ENCODE data around the gene TMPRSS12. TPM values are rescaled to one million over a fixed set of nuclear protein-coding genes. Genes with fewer than 3 reads are reported as not detected.
A peak's percentile ranks its signal among the peaks of the same experiment; 100 is the strongest.
"Not testable (repeated sequence)": the region's sequence is repeated elsewhere in the genome, so short reads cannot be mapped to it uniquely, and the experiment has no call there.

TMPRSS12 gene
- total RNA-seq, 1 experiment from 2014 or later, result not detected

DNA sequence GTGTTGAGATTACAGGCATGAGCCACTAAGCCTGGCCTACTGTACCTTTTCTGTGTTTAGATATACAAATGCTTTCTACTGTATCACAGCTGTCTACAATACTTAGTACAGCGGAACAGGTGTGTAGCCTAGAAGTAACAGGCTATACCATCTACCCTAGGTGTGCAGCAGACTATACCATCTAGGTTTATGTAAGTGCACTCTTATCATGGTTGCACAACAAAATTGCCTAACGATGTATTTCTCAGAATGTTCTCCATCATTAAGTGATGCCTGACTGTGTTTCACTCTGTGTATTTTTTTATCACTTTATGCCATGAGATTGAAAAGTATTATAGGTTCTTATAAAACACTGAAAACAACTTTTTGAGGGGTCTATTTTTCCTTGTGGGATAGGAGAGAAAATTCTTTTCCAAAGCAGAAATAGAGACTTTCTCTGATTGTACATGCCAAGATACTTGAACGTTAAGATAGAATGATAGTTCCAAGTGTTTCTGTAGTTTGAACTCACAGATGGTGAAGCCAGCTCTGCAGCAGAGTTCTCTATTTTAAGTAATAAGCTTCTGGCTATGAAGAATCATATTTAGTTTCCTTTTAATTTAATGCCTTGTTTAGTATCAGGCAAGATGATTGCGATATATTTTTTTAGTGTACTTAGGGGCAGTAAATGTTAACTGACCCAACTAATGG is 17.0 kb downstream of the TMPRSS12 start:
- DNase-seq (ENCODE audit: low read depth), result no peak

DNA sequence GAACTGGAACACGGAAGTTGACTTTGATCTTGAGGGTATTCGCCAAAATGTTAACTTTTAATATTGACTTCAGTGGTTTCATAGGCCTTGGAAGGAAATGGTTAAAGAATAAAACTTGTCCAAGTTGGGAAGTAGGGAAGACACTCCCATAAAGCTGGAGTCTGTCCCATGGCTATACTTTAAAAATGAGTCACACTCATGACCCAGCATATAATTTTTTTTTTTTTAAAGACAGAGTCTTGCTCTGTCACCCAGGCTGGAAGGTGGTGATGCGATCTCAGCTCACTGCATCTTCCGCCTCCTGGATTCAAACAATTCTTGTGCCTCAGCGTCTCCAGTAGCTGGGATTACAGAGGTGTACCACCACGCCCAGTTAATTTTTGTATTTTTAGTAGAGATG is 19.6 kb downstream of the TMPRSS12 start:
- peak; percentile 39 for DNase-seq (ENCODE audit: low read depth)

DNA sequence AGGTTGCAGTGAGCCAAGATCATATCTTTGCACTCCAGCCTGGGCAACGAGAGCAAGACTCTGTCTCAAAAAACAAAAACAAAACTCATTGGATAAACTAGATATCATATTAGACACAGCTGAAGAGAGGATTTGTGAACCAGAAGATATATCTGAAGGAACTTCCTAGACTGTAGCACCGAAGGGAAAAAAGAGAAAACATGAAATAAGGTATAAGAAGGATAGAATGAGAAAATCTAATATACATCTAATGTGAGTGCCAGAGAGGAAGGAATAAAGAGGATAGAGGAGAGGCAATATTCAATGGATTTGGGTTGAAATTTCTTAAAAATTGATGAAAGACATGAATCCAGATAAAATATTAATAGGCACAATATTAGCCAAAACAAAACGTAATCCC is 22.5 kb downstream of the TMPRSS12 start:
- no peak for DNase-seq (ENCODE audit: low read depth)

- DNase-seq (ENCODE audit: low read depth), result not testable (repeated sequence)
Observed at GRCh38 chr12:50868881-50869280, 26.2 kb downstream of the TMPRSS12 start.

DNA sequence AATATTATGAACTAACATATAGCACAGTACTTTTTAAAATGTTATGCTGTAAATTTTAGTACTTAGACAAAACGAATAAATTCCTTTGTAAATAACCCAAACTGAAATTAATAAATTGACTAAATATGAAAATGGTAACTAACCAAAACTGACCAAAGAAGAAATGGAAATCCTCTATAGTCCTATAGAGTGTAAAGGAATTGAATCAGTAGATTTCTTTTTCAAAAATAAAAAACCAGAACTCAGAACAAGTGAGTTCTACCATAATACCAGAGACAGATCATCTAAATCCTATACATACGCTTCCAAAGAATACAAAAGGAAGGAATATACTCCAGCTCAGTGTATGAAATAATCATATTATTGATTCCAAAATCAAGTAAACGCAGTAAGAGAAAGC is 39.8 kb downstream of the TMPRSS12 start:
- DNase-seq (ENCODE audit: low read depth), result no peak

- no peak for DNase-seq (ENCODE audit: low read depth)
Observed at GRCh38 chr12:50887191-50887590, 44.5 kb downstream of the TMPRSS12 start.

GRCh38 chr12:50888666-50889065 is 45.9 kb downstream of the TMPRSS12 start:
- DNase-seq (ENCODE audit: low read depth), result no peak

DNA sequence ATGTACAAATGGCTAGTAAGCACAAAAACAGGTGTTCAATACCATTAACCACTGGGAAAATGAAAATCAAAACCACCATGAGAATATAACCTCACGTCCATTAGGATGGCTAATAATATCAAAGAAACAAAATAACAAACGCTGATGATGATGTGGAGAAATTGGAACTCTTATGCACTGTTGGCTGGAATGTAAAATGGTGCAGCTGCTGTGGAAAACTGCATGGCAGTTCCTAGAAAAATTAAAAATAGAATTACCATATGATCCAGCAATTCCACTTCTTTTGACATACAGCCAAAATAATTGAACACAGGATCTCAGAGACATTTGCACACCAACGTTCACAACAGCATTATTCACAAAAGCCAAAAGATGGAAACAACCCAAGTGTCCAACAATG is 51.5 kb downstream of the TMPRSS12 start:
- DNase-seq (ENCODE audit: low read depth), result no peak

DNA sequence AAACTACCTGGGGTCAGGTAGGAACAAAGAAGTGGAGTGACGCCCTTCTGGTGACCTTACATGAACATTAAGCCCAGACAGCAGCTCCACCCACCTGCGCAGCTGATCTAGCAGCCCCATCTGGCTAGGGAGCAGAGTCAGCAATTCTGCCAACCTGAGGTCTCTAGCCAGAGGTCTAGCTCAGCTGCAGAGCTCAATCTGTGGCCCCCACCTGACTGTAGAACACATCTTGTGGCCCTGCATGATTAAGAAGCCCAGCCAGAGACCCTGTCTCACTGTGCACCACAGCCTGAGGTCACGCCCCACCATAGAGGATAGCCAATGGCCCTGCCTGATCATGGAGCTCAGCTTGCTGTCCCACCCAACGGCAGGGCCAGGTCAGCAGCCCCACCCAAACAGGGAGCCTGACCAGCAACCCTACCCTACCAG is 59.0 kb downstream of the TMPRSS12 start:
- no peak for DNase-seq (ENCODE audit: low read depth)

GRCh38 chr12:50908479-50908878 is 65.8 kb downstream of the TMPRSS12 start:
- DNase-seq (ENCODE audit: low read depth), result not testable (repeated sequence)

DNA sequence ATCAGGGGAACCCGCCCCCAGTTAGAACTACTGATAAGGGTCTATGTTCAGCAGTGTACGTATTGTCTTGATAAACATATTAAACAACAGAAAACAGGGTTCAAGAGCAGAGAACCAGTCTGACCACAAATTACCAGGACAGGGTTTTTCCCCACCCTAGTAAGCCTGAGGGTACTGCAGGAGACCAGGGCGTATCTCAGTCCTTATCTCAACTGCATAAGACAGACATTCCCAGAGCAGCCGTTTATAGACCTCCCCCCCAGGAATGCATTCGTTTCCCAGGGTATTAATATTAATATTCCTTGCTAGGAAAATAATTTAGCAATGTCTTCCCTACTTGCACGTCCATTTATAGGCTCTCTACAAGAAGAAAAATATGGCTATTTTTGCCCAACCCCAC is 69.6 kb downstream of the TMPRSS12 start:
- DNase-seq (ENCODE audit: low read depth), result not testable (repeated sequence)

DNA sequence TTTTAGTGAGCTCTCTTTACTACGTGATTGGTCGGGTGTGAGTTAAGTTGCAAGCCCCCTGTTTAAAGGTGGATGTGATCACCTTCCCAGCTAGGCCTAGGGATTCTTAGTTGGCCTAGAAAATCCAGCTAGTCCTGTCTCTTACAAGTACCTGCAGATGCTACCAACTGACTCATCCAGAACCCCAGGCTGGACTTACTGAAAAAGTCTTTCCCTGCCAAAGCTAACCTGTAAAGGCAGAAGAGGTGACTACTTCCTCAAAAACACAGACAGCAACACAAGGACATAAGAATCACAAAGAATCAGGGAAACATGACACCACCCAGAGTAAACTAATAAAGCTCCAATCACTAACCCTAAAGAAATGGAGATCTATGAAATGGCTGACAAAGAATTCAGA is 70.5 kb downstream of the TMPRSS12 start:
- DNase-seq (ENCODE audit: low read depth), result no peak

DNA sequence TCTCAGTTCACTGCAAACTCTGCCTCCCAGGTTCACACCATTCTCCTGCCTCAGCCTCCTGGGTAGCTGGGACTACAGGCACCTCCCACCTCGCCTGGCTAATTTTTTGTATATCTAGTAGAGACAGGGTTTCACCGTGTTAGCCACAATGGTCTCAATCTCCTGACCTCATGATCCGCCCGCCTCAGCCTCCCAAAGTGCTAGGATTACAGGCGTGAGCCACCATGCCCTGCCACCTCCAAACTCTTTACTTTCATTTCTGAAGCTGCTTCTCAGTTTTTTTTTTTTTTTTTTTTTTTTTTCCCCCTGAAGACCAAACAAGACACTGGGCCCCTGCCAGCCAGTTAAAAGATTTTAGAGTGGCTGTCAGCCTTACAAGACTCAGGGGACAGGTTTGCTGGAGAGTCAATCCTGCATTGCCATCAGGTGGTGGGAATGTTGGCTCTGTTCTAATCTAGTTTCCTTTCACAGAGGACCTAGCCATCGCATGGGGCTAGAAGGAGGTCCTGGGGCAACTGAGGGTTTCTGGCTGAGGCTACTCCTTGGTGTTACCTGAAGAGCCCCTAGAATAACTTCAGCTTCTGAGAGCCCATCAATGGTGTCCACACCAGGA is 72.3 kb downstream of the TMPRSS12 start:
- no peak for DNase-seq (ENCODE audit: low read depth)

DNA sequence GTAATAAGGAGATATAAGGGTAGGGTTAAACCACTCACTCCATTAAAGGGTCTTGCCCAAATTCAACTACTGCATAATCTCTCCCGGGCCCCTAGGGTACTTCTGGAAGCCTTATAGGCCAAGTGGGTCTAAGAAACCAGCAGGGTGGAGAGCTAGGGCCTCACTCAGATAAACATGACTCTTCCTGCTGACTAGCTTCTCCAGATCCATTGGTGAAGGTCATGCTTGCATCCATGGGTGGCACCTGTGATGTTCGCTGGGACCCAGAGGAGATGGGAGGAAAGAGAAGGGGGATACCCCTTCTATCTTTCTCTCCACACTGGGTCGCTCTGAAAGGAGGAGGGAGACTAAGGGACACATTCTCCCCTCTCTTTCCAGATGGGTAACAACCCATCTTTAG is 73.6 kb downstream of the TMPRSS12 start:
- no peak for DNase-seq (ENCODE audit: low read depth)

- DNase-seq (ENCODE audit: low read depth), result no peak
Observed at GRCh38 chr12:50918584-50919316, 76.0 kb downstream of the TMPRSS12 start.

- DNase-seq (ENCODE audit: low read depth), result no peak
Observed at GRCh38 chr12:50922820-50923219, 80.1 kb downstream of the TMPRSS12 start.

DNA sequence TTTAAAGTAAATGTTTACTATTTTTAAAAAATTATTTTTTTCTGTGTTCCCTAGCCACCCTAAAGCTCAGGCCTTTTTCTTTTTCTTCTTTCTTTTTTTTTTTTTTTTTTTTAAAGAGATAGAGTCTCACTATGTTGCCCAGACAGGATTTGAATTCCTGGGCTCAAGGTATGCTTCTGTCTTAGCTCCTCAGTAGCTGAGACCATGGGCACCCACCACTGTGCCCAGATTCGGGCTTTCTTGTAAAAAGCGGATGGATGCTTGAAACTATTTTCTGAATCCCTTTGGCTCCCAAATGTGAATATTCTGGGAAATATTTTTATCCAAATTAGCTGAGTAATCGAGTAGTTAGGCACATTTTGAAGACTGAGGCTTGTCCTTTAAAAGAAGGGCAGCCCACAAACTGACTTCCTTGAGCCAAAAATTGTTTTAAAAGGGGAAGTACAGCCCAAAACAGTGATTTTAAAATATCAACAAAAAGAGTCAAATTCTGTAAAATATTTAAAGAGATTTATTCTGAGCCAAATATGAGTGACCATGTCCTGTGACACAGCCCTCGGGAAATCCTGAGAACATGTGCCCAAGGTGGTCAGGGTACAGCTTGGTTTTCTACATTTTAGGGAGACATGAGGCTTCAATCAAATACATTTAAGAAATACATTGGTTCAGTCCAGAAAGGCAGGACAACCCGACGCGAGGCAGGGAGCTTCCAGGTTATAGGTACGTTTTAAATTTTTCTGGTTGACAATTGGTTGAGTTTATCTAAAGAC is 80.8 kb downstream of the TMPRSS12 start:
- no peak for DNase-seq (ENCODE audit: low read depth)

GRCh38 chr12:50924131-50924438 is 81.4 kb downstream of the TMPRSS12 start:
- no peak for DNase-seq (ENCODE audit: low read depth)

DNA sequence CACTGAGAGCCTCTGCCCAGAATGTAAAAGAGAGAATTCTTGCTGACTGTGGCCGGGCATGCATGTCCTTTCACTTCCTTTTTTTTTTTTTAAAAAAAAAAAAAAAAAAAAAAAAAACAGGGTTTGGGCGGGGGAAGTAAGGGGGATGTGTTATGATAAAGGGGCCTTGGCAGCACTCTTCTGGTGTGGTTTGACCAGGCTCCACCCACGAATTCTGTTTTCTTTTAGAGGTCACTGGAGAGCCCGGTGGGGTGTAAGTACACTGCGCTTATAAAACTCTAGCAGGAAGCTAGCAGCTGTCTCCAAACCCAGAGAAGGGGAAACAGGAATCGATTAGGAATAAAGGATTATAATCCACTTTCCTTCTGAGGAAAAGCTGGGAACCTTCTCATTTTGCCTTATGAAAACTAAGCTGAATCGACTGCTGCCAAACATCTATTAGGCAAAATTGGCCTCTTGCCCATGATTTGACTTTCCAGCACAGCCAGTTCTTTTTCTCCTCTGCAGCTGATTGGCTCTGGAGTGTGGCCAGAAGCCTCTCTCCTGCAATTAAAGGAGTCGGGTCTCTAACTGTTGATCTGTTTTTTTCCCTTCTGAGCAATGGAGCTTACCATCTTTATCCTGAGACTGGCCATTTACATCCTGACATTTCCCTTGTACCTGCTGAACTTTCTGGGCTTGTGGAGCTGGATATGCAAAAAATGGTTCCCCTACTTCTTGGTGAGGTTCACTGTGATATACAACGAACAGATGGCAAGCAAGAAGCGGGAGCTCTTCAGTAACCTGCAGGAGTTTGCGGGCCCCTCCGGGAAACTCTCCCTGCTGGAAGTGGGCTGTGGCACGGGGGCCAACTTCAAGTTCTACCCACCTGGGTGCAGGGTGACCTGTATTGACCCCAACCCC is 82.0 kb downstream of the TMPRSS12 start:
- DNase-seq (ENCODE audit: low read depth), result peak; percentile 77

DNA sequence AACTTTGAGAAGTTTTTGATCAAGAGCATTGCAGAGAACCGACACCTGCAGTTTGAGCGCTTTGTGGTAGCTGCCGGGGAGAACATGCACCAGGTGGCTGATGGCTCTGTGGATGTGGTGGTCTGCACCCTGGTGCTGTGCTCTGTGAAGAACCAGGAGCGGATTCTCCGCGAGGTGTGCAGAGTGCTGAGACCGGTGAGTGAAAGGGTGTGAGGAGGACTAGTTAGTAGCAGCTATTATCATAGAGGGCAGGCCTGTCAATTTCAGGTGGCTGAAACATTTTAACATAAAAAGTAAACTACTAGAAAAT is 82.6 kb downstream of the TMPRSS12 start:
- DNase-seq (ENCODE audit: low read depth), result no peak

GRCh38 chr12:50925920-50926319 is 83.2 kb downstream of the TMPRSS12 start:
- DNase-seq (ENCODE audit: low read depth), result no peak

DNA sequence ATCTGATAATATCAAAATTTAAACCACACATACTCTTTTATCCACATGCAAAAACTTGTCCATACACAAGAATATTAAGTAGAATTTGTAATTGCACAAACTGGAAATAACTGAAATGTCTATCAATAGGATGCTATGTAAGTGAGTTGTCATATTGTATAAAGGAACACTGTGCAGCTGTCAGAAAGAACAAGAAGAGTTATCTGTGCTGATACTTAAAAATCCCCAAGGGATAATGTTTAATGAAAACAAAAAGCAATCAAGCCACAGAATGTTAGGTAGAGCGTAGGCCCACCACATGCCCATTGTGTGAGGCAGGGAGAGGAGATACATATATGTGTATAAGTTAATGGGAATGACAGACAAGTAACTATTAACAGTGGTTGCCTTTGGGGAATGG is 83.7 kb downstream of the TMPRSS12 start:
- DNase-seq (ENCODE audit: low read depth), result no peak
